NB4 (cell line): ENCODE results near the gene FTH1.

Source experiments
- CTCF ChIP-seq: IDR thresholded peaks from one replicate; pipeline ENCODE4 v1.5.1; 2012; ENCODE audit warnings: low read depth, low read length
- MAX ChIP-seq: IDR thresholded peaks from 2 replicates; pipeline ENCODE4 v1.6.1; 2011; ENCODE audit warnings: low read depth, low read length

- TF ChIP-seq CTCF (no peak), MAX (no peak)
These were observed 8.4 kb upstream of the FTH1 start for GRCh38 chr11:61975638-61976419.
